ENCODE measurements around the gene SHB. TPM values are rescaled to one million over a fixed set of nuclear protein-coding genes. Genes with fewer than 3 reads are reported as not detected.

Gene SHB
- total RNA-seq, 1 donor from 2014 or later, result 25.3 TPM

GRCh38 chr9:37997636-37998374 is 71.2 kb downstream of the SHB start:
- Histone ChIP-seq H3K36me3 (no peaks in the 10 kb centered on the region), H3K9me3 (no peaks in the 10 kb centered on the region), H3K4me3 (no peak overlapping the region), H3K27ac (no peak overlapping the region), H3K4me1 (peaks cover 55% of the 10 kb centered on the region), H3K27me3 (ENCODE audit: low read depth) (no peaks in the 10 kb centered on the region)
- DNase-seq, result no peak
- ATAC-seq, result no peak
- no peak for TF ChIP-seq CTCF (IDR thresholded peaks at IDR 0.05)
- intact Hi-C loops (cut with DNase I), result no loop called here

- Histone ChIP-seq H3K27ac (no peak overlapping the region), H3K36me3 (no peaks in the 10 kb centered on the region), H3K4me3 (no peak overlapping the region), H3K9me3 (no peaks in the 10 kb centered on the region), H3K4me1 (peaks cover 52% of the 10 kb centered on the region), H3K27me3 (ENCODE audit: low read depth) (no peaks in the 10 kb centered on the region)
- intact Hi-C loops (cut with DNase I), result no loop called here
- ATAC-seq (no peak), DNase-seq (no peak)
- TF ChIP-seq CTCF (IDR thresholded peaks at IDR 0.05), result no peak
Observed at GRCh38 chr9:37996819-37997217, 72.2 kb downstream of the SHB start.

GRCh38 chr9:37995961-37996818 is 72.8 kb downstream of the SHB start:
- ATAC-seq, result no peak
- TF ChIP-seq CTCF (IDR thresholded peaks at IDR 0.05), result no peak
- Histone ChIP-seq H3K9me3 (no peaks in the 10 kb centered on the region), H3K36me3 (no peaks in the 10 kb centered on the region), H3K4me1 (peaks cover 52% of the 10 kb centered on the region), H3K27ac (no peak overlapping the region), H3K27me3 (ENCODE audit: low read depth) (no peaks in the 10 kb centered on the region), H3K4me3 (no peak overlapping the region)
- DNase-seq, result no peak
- intact Hi-C loops (cut with DNase I), result no loop called here

- Histone ChIP-seq H3K36me3 (no peaks in the 10 kb centered on the region), H3K27ac (peak overlapping the region; percentile 57), H3K27me3 (ENCODE audit: low read depth) (no peaks in the 10 kb centered on the region), H3K4me1 (peaks cover 52% of the 10 kb centered on the region), H3K9me3 (no peaks in the 10 kb centered on the region), H3K4me3 (no peak overlapping the region)
- intact Hi-C loops (cut with DNase I), result no loop called here
- DNase-seq, result no peak
- no peak for TF ChIP-seq CTCF (IDR thresholded peaks at IDR 0.05)
- ATAC-seq, result peak; percentile 6 to 16
Observed at GRCh38 chr9:37995348-37995737, 73.7 kb downstream of the SHB start.

GRCh38 chr9:37994639-37995347 is 74.2 kb downstream of the SHB start:
- Histone ChIP-seq H3K27ac (peak overlapping the region; percentile 57), H3K36me3 (no peaks in the 10 kb centered on the region), H3K27me3 (ENCODE audit: low read depth) (no peaks in the 10 kb centered on the region), H3K4me3 (no peak overlapping the region), H3K9me3 (no peaks in the 10 kb centered on the region), H3K4me1 (peaks cover 57% of the 10 kb centered on the region)
- no peak for TF ChIP-seq CTCF (IDR thresholded peaks at IDR 0.05)
- intact Hi-C loops (cut with DNase I), result no loop called here
- ATAC-seq, result peak; percentile 82 to 90
- peak; percentile 90 for DNase-seq

Measured in lower lobe of right lung (tissue), 2 donors.